SJCRH30 (cell line): ENCODE data around the gene POU6F2. TPM values are rescaled to one million over a fixed set of nuclear protein-coding genes. Genes with fewer than 3 reads are reported as not detected.
"Not testable (repeated sequence)": the region's sequence is repeated elsewhere in the genome, so short reads cannot be mapped to it uniquely, and the experiment has no call there.

Experiments used
- DNase-seq, 2 experiments: peaks; one replicate each; pipeline ENCODE4 v3.0.0-alpha.2; 2015 to 2020
- H3K27ac ChIP-seq: fragments of 250-450 bp; sonication (Bioruptor Pico); 2 replicates; pipeline ENCODE4 v1.5.1; 2020; ENCODE audit warnings: mild to moderate bottlenecking, moderate library complexity
- H3K27me3 ChIP-seq: fragments of 250-450 bp; sonication (Bioruptor Pico); 2 replicates; pipeline ENCODE4 v1.5.1; 2020; ENCODE audit warnings: mild to moderate bottlenecking, moderate library complexity
- H3K36me3 ChIP-seq: fragments of 250-450 bp; sonication (Bioruptor Pico); 2 replicates; pipeline ENCODE4 v1.5.1; 2020; ENCODE audit warnings: mild to moderate bottlenecking, moderate library complexity
- H3K4me1 ChIP-seq: fragments of 250-450 bp; sonication (Bioruptor Pico); 2 replicates; pipeline ENCODE4 v1.5.1; 2020; ENCODE audit warnings: mild to moderate bottlenecking, moderate library complexity
- H3K4me3 ChIP-seq: fragments of 250-450 bp; sonication (Bioruptor Pico); 2 replicates; pipeline ENCODE4 v1.5.1; 2020; ENCODE audit warnings: mild to moderate bottlenecking, moderate library complexity
- H3K9me3 ChIP-seq: fragments of 250-450 bp; sonication (Bioruptor Pico); replicated peaks from 2 replicates; pipeline ENCODE4 v1.5.1; 2020; ENCODE audit warnings: mild to moderate bottlenecking, moderate library complexity
- total RNA-seq: library from RNA; depleted of rRNA; stranded (reverse); fragments of >200 nt; shearing (Covaris generic); gene quantifications from 2 replicates; pipeline ENCODE4 v1.2.3, GENCODE V29; 2014

Gene POU6F2
- total RNA-seq, 1 experiment from 2014 or later: not detected

DNA sequence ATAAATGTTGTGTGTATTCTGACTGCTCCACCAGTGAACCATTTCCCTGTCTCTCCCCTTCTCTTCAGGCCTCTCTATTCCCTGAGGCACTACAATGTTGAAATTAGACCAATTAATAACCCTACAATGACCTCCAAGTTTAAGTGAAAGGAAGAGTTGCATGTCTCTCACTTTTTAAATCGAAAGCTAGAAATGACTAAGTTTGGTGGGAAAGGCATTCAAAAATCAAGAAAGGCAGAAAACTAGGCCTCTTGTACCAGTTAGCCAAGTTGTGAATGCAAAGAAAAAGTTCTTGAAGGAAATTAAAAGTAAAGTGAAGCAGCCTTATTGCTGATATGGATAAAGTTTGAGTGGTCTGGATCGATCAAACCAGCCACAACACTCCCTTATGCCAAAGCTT lies 390.2 kb downstream of the POU6F2 start:
- Histone ChIP-seq H3K9me3 (no peaks in the 10 kb centered on the region), H3K4me1 (no peaks in the 10 kb centered on the region), H3K4me3 (no peak overlapping the region), H3K27me3 (no peaks in the 10 kb centered on the region), H3K36me3 (no peaks in the 10 kb centered on the region), H3K27ac (no peak overlapping the region)
- no peak for DNase-seq

GRCh38 chr7:39372383-39372782 lies 394.7 kb downstream of the POU6F2 start:
- H3K9me3 ChIP-seq: no peaks in the 10 kb centered on the region
- H3K4me3 ChIP-seq: no peak overlapping the region
- no peaks in the 10 kb centered on the region for H3K27me3 ChIP-seq
- no peak overlapping the region for H3K27ac ChIP-seq
- no peak for DNase-seq
- no peaks in the 10 kb centered on the region for H3K36me3 ChIP-seq
- no peaks in the 10 kb centered on the region for H3K4me1 ChIP-seq

DNA sequence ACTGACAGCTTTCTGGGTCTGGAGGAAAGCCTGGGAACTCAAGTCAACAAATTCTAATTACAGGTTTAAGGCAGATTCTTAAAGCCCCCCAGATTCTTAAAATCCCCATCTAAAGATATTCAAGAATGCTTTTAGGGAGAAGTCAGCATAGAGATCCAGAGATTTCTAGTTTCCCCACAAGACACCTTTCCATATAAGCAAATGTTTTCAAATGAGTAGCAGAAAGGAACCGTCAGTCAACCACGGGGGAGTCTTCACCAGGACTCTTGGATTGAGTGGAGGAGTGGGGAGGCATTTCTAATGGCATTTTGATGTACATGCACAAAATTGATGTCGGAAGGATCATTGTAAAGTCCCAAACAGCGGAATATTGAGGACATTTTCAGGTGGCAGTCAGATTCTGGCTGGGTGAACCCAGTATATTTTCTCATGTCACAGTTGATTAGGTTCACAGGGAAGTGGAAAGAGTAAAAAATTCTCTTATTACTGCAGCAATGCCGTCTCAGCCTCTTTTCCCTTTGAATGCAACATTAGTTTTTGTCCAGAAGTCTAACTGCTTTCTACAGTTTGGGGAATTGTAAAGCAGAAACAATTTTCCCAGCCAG lies 396.8 kb downstream of the POU6F2 start:
- Histone ChIP-seq H3K36me3 (no peaks in the 10 kb centered on the region), H3K27me3 (no peaks in the 10 kb centered on the region), H3K27ac (no peak overlapping the region), H3K4me1 (no peaks in the 10 kb centered on the region), H3K4me3 (no peak overlapping the region), H3K9me3 (no peaks in the 10 kb centered on the region)
- DNase-seq: no peak

GRCh38 chr7:39375047-39375873 lies 397.6 kb downstream of the POU6F2 start:
- no peaks in the 10 kb centered on the region for H3K4me1 ChIP-seq
- H3K36me3 ChIP-seq: no peaks in the 10 kb centered on the region
- no peak for DNase-seq
- H3K27ac ChIP-seq: no peak overlapping the region
- H3K27me3 ChIP-seq: no peaks in the 10 kb centered on the region
- no peak overlapping the region for H3K4me3 ChIP-seq
- no peaks in the 10 kb centered on the region for H3K9me3 ChIP-seq

DNA sequence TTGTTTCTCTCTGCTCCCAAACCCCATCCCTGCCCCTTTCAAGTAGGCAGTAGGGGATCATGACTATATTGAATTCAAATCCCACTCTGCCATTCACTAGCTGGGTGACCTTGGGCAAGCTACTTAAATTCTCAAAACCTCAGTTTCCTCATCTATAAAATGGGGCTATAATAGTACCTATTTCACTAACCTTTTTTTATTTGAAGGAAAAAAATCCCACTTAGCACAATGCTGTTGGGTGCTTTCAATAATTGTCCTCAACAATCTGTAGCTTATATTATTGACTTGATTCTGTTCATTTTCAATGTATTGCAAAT lies 398.1 kb downstream of the POU6F2 start:
- Histone ChIP-seq H3K9me3 (no peaks in the 10 kb centered on the region), H3K4me3 (no peak overlapping the region), H3K4me1 (no peaks in the 10 kb centered on the region), H3K27me3 (no peaks in the 10 kb centered on the region; the same call in 1 of the 2 replicates), H3K27ac (no peak overlapping the region), H3K36me3 (no peaks in the 10 kb centered on the region)
- DNase-seq: no peak

GRCh38 chr7:39376881-39377280 lies 399.2 kb downstream of the POU6F2 start:
- not testable (repeated sequence) for H3K9me3 ChIP-seq, H3K27ac ChIP-seq, H3K36me3 ChIP-seq, H3K4me3 ChIP-seq, H3K27me3 ChIP-seq, DNase-seq, H3K4me1 ChIP-seq

DNA sequence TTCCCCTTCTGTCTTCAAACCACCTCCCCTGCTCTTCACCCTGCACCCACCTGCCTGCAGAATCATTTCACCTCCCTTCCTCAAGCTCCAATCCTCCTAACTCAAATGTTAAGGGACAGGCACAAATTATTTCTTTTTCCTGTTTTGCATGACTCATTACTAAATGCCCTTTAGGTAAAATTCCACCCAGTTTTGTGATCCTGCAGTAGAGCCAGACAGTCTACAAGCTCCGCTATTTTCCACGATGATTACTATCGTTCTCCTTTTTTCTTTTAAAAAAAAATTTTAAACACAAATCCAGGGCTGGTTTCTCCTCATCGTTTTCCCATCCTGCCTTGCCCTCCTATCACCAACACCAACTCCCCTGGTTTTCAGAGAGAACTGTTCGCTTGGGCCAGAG lies 401.7 kb downstream of the POU6F2 start:
- no peaks in the 10 kb centered on the region for H3K4me1 ChIP-seq
- no peak overlapping the region for H3K4me3 ChIP-seq

DNA sequence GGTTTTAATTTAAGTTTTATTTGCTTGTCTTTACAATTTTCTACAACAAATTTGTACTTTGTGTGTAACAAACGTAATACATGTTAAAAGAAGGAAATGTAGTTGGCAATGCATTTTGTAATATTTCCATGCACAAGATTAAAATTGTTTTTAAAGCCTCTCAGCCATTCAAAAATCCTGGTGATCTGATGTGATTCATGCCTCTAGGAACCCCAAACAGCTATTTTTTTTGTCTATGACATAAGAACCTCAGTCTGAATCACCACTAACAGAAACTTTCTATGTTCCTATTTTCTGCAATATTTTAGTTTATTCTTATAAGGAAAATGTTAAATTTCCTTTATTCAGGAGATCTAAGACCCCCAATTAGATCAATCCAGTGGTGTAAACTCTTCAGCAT lies 405.4 kb downstream of the POU6F2 start:
- Histone ChIP-seq H3K27me3 (no peaks in the 10 kb centered on the region; the same call in 1 of the 2 replicates), H3K9me3 (no peaks in the 10 kb centered on the region), H3K4me1 (no peaks in the 10 kb centered on the region), H3K36me3 (no peaks in the 10 kb centered on the region), H3K27ac (no peak overlapping the region), H3K4me3 (no peak overlapping the region)
- no peak for DNase-seq

More for the DNA sequence above, 401.7 kb downstream of the POU6F2 start:
- Histone ChIP-seq H3K27ac (no peak overlapping the region), H3K36me3 (no peaks in the 10 kb centered on the region), H3K27me3 (no peaks in the 10 kb centered on the region; the same call in 1 of the 2 replicates), H3K9me3 (no peaks in the 10 kb centered on the region)
- no peak for DNase-seq

- no peak overlapping the region for H3K27ac ChIP-seq
- H3K4me3 ChIP-seq: no peak overlapping the region
- H3K9me3 ChIP-seq: no peaks in the 10 kb centered on the region
- no peak for DNase-seq
- no peaks in the 10 kb centered on the region; the same call in 1 of the 2 replicates for H3K27me3 ChIP-seq
- no peaks in the 10 kb centered on the region for H3K36me3 ChIP-seq
- H3K4me1 ChIP-seq: no peaks in the 10 kb centered on the region
These were observed 406.7 kb downstream of the POU6F2 start for GRCh38 chr7:39384386-39384785.

DNA sequence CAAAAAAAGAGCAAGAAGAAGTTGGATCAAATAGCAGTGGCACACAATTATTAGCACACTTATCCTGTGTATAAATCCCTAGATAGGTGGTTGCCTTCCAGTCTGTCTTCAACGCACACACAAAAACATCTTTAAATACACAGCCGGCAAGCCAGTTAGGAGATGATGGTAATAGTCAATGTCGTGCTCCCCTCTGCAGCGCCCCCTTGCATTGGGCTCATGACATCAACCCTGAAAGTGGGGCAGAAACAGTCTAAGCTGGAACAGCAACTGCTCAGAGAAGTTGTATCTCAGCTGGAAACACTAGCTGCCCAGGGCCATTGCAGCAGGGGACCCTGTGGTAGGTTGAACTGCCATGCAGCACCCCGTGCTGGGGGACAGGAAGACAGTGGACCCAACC lies 409.0 kb downstream of the POU6F2 start:
- H3K4me3 ChIP-seq: no peak overlapping the region
- no peaks in the 10 kb centered on the region for H3K9me3 ChIP-seq
- no peaks in the 10 kb centered on the region for H3K27me3 ChIP-seq
- H3K27ac ChIP-seq: no peak overlapping the region
- no peak for DNase-seq
- no peaks in the 10 kb centered on the region for H3K36me3 ChIP-seq
- no peaks in the 10 kb centered on the region for H3K4me1 ChIP-seq

- no peaks in the 10 kb centered on the region for H3K36me3 ChIP-seq
- no peak for DNase-seq
- no peaks in the 10 kb centered on the region for H3K9me3 ChIP-seq
- H3K27me3 ChIP-seq: 0 out of 2 replicates have a peak, but pooled peaks cover 5% of the 10 kb centered on the region
- no peak overlapping the region for H3K4me3 ChIP-seq
- no peaks in the 10 kb centered on the region for H3K4me1 ChIP-seq
- H3K27ac ChIP-seq: no peak overlapping the region
These were observed 414.4 kb downstream of the POU6F2 start for GRCh38 chr7:39392151-39392550.

DNA sequence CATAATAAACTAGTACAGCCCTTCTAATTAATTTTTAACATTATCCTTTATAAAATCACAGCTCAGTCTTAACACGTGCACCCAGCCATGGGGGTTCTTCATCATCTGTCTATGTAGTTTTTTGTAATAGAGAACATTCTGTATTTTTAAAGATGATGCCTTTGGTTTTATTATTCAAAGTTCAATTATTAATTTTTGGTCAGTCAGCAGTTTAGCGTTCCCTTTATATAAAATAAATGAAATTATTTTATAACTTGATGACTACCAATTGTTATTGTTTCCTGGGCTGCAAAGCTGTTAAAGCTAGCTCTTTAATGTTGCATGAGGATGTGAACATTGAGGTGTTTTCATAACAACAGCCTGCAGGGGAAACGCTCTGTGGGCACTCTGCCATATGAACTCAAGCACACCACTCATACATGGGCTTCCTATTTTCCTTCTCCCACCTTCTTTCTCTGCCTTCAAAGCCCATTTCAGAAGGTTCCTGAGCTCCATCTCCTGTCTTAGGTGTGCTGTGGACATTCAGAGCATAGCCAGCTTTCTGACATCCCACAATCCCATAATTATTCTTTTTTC lies 416.5 kb downstream of the POU6F2 start:
- H3K36me3 ChIP-seq: no peaks in the 10 kb centered on the region
- H3K27me3 ChIP-seq: peaks cover 10% of the 10 kb centered on the region; the same call in 1 of the 2 replicates
- no peak overlapping the region for H3K4me3 ChIP-seq
- H3K4me1 ChIP-seq: no peaks in the 10 kb centered on the region
- DNase-seq: no peak
- no peaks in the 10 kb centered on the region for H3K9me3 ChIP-seq
- H3K27ac ChIP-seq: no peak overlapping the region

DNA sequence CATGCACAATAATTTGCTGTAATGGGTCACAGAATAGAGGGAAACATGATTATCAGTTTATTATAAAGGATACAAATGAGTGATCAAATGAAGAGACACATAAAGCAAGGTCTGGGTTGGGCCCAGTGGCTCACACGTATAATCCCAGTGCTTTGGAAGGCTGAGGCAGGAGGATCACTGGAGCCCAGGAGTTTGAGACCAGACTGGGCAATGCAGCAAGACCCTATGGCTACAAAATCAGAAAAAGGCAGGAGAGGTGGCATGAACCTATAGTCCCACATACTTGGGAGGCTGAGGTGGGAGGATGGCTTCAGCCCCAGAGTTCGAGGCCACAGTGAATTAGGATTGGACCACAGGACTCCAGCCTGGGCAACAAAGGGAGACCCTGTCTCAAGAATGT lies 421.7 kb downstream of the POU6F2 start:
- H3K4me1 ChIP-seq: no peaks in the 10 kb centered on the region
- H3K9me3 ChIP-seq: no peaks in the 10 kb centered on the region
- no peak overlapping the region for H3K27ac ChIP-seq
- no peaks in the 10 kb centered on the region for H3K36me3 ChIP-seq
- H3K27me3 ChIP-seq: peaks cover 5% of the 10 kb centered on the region; the same call in 1 of the 2 replicates
- DNase-seq: no peak
- no peak overlapping the region for H3K4me3 ChIP-seq

GRCh38 chr7:39399986-39400385 lies 422.3 kb downstream of the POU6F2 start:
- H3K27me3 ChIP-seq: peaks cover 5% of the 10 kb centered on the region; the same call in 1 of the 2 replicates
- H3K4me3 ChIP-seq: no peak overlapping the region
- H3K4me1 ChIP-seq: no peaks in the 10 kb centered on the region
- no peak overlapping the region for H3K27ac ChIP-seq
- no peaks in the 10 kb centered on the region for H3K9me3 ChIP-seq
- no peak for DNase-seq
- no peaks in the 10 kb centered on the region for H3K36me3 ChIP-seq

GRCh38 chr7:39400836-39401235 lies 423.1 kb downstream of the POU6F2 start:
- no peaks in the 10 kb centered on the region for H3K4me1 ChIP-seq
- H3K27me3 ChIP-seq: peaks cover 5% of the 10 kb centered on the region; the same call in 1 of the 2 replicates
- no peaks in the 10 kb centered on the region for H3K36me3 ChIP-seq
- H3K27ac ChIP-seq: no peak overlapping the region
- no peaks in the 10 kb centered on the region for H3K9me3 ChIP-seq
- H3K4me3 ChIP-seq: no peak overlapping the region
- no peak for DNase-seq
